Smooth muscle cell (in vitro differentiated cells): Measurements from ENCODE around the gene VEGFC. TPM values are rescaled to one million over a fixed set of nuclear protein-coding genes. Genes with fewer than 3 reads are reported as not detected.

Source experiments
- DNase-seq: peaks from one replicate; lab custom pipeline; 2025; ENCODE audit not compliant: unreplicated experiment; lab: John Stamatoyannopoulos, UW
- H2AFZ ChIP-seq: fragments of 200-600 bp; sonication (generic); 2 replicates; pipeline ENCODE4 v1.6.0; 2016; ENCODE audit warnings: antibody characterized with exemption, low read depth, mild to moderate bottlenecking
- H3F3A ChIP-seq: fragments of 200-600 bp; sonication (generic); 2 replicates; pipeline ENCODE4 v1.6.0; 2017; ENCODE audit warnings: antibody characterized with exemption, low read depth
- H3K27ac ChIP-seq: fragments of 200-600 bp; sonication (generic); 2 replicates; pipeline ENCODE4 v1.5.1; 2016; ENCODE audit warnings: low read depth, mild to moderate bottlenecking
- H3K27me3 ChIP-seq: fragments of 200-600 bp; sonication (generic); 2 replicates; pipeline ENCODE4 v1.6.1; 2016; ENCODE audit warnings: low read depth, mild to moderate bottlenecking
- H3K36me3 ChIP-seq: fragments of 200-600 bp; sonication (generic); 2 replicates; pipeline ENCODE4 v1.5.1; 2016; ENCODE audit warnings: low read depth
- H3K4me1 ChIP-seq: fragments of 200-600 bp; sonication (generic); 2 replicates; pipeline ENCODE4 v1.5.1; 2016; ENCODE audit warnings: low read depth
- H3K4me2 ChIP-seq: fragments of 200-600 bp; sonication (generic); 2 replicates; pipeline ENCODE4 v1.6.0; 2016; ENCODE audit warnings: mild to moderate bottlenecking
- H3K4me3 ChIP-seq: fragments of 200-600 bp; sonication (generic); 2 replicates; pipeline ENCODE4 v1.5.1; 2016; ENCODE audit warnings: mild to moderate bottlenecking
- H3K79me2 ChIP-seq: fragments of 200-600 bp; sonication (generic); 2 replicates; pipeline ENCODE4 v1.6.0; 2016; ENCODE audit warnings: low read depth, mild to moderate bottlenecking
- H3K9ac ChIP-seq: fragments of 200-600 bp; sonication (generic); 2 replicates; pipeline ENCODE4 v1.6.0; 2016; ENCODE audit warnings: low read depth
- H3K9me3 ChIP-seq: fragments of 200-600 bp; sonication (generic); replicated peaks from 2 replicates; pipeline ENCODE4 v1.5.1; 2016; ENCODE audit warnings: low read depth
- H4K20me1 ChIP-seq: fragments of 200-600 bp; sonication (generic); 2 replicates; pipeline ENCODE4 v1.6.0; 2016; ENCODE audit warnings: low read depth
- WGBS: methylation state at CpG from one replicate; pipeline ENCODE4 v1.1.7; 2016; ENCODE audit warnings: low lambda C conversion rate; 5-methylcytosine and 5-hydroxymethylcytosine counted together
- polyA plus RNA-seq: library from polyadenylated mRNA; unstranded; fragments of >200 nt; fragmentation: Nextera tagmentation; extraction: Ambion mirVana; gene quantifications from 2 replicates; pipeline ENCODE4 v1.2.1, GENCODE V29; 2016
- total RNA-seq: library from RNA; depleted of rRNA; stranded (reverse); fragments of >200 nt; gene quantifications from 2 replicates; pipeline ENCODE4 v1.2.3, GENCODE V29; 2014
- TF ChIP-seq, protein P1 (sequence below): fragments of 200-600 bp; sonication (generic); IDR thresholded peaks from 2 replicates; pipeline ENCODE4 v1.5.1; 2017; ENCODE audit warnings: borderline replicate concordance, mild to moderate bottlenecking, antibody characterized with exemption; ENCODE audit not compliant: insufficient read depth, poor library complexity, severe bottlenecking

VEGFC gene
- total and polyA plus RNA-seq, 2 experiments from 2014 or later = 26.6 to 30.0 TPM

DNA sequence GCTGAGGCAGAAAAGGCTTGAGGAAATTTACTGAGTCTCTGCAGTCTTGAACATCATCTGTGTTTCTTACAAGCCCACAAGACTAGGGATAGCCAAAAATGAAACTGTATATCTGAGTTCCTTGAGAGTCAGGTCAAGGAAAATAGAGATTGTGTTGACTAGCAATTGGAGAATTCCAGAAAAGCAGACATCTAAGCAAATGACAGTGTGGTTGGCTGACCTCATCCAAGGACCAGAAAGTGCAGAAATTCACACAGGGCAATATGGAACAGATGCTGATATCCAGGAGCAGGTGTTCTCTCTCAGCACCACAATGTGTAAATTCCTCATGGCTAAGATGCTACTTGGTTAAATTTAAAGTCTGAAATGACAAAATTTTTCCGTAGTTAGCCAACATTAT is 146.4 kb downstream of the VEGFC start:
- Histone ChIP-seq H3K9ac (no peak overlapping the region), H2AFZ (no peak overlapping the region), H3F3A (no peaks in the 10 kb centered on the region), H3K9me3 (no peaks in the 10 kb centered on the region), H4K20me1 (no peaks in the 10 kb centered on the region), H3K4me1 (no peaks in the 10 kb centered on the region), H3K27ac (no peak overlapping the region), H3K4me3 (no peak overlapping the region), H3K79me2 (no peaks in the 10 kb centered on the region), H3K36me3 (no peaks in the 10 kb centered on the region), H3K4me2 (no peak overlapping the region), H3K27me3 (no peaks in the 10 kb centered on the region)
- 84% methylated on average over 1 of the region's 1 CpG for WGBS
- TF ChIP-seq, protein P1, sequence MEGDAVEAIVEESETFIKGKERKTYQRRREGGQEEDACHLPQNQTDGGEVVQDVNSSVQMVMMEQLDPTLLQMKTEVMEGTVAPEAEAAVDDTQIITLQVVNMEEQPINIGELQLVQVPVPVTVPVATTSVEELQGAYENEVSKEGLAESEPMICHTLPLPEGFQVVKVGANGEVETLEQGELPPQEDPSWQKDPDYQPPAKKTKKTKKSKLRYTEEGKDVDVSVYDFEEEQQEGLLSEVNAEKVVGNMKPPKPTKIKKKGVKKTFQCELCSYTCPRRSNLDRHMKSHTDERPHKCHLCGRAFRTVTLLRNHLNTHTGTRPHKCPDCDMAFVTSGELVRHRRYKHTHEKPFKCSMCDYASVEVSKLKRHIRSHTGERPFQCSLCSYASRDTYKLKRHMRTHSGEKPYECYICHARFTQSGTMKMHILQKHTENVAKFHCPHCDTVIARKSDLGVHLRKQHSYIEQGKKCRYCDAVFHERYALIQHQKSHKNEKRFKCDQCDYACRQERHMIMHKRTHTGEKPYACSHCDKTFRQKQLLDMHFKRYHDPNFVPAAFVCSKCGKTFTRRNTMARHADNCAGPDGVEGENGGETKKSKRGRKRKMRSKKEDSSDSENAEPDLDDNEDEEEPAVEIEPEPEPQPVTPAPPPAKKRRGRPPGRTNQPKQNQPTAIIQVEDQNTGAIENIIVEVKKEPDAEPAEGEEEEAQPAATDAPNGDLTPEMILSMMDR = no peak
- no peak for DNase-seq

DNA sequence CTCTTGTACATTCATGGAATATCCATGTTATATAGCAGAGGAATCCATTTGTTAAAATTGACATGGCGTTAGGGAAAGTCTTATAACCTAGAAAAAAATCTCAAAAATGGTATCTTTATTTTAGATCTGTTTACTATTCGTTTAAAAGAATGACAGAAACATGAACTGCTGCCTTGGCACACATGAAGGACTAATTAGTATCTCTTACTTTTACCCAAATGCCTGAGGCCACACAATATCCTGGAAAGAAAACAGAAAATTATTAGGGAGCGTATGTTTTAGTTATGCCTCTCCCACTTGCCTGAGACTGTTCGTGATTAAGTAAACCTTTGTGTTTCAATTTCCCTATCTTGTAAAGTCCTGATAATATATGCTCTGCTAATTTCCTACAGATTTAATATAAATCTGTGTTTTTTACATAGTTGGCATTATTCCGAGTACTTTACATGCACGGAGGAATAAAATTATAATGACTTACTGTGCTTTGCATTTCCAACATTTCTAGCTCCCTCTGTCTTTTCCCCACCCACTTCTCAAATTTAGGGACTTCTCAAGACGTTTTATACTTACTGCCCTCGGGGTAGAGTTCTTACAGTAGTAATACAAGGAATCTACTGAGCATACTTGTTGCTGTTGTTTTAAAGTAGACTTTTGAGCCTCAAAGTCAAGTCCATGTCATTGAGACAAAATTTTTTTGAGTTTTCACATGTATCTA is 147.3 kb downstream of the VEGFC start:
- H3K79me2 ChIP-seq = no peaks in the 10 kb centered on the region
- no peak overlapping the region for H2AFZ ChIP-seq
- no peak for DNase-seq
- no peaks in the 10 kb centered on the region for H3K4me1 ChIP-seq
- no peaks in the 10 kb centered on the region for H3K9me3 ChIP-seq
- no peaks in the 10 kb centered on the region for H3K27me3 ChIP-seq
- H3K4me3 ChIP-seq = no peak overlapping the region
- H3K36me3 ChIP-seq = no peaks in the 10 kb centered on the region
- 77% methylated on average over 8 of the region's 8 CpGs for WGBS
- no peaks in the 10 kb centered on the region for H4K20me1 ChIP-seq
- H3F3A ChIP-seq = no peaks in the 10 kb centered on the region
- no peak overlapping the region for H3K9ac ChIP-seq
- TF ChIP-seq, protein P1 = no peak
- H3K4me2 ChIP-seq = no peak overlapping the region
- no peak overlapping the region for H3K27ac ChIP-seq

DNA sequence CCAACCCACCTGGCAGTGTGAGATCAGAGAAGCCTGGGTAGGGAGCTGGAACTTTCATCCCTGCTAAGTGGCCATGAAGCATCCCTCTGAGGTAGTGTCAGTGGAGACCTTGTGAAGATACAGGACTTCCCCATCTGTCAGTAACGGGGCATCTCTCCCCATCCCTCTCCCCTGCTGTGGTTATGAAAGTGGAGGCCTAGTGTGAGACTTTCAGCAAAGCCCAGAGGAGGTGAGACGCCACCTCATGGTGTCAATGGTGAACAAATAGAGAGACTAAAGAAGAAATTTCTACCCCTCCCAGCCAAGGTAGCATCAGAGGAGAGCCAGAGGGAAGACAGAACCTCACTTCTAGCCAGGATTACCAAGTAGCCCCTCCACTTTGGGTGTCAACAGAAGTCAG is 150.2 kb downstream of the VEGFC start:
- H3K79me2 ChIP-seq = no peaks in the 10 kb centered on the region
- H4K20me1 ChIP-seq = no peaks in the 10 kb centered on the region
- H3K4me2 ChIP-seq = no peak overlapping the region
- no peaks in the 10 kb centered on the region for H3K9me3 ChIP-seq
- no peaks in the 10 kb centered on the region for H3K36me3 ChIP-seq
- H3F3A ChIP-seq = no peaks in the 10 kb centered on the region
- no peak overlapping the region for H3K27ac ChIP-seq
- no peaks in the 10 kb centered on the region for H3K27me3 ChIP-seq
- H2AFZ ChIP-seq = no peak overlapping the region
- no peak overlapping the region for H3K9ac ChIP-seq
- no peak overlapping the region for H3K4me3 ChIP-seq
- DNase-seq = no peak
- TF ChIP-seq, protein P1 = no peak
- H3K4me1 ChIP-seq = no peaks in the 10 kb centered on the region
- WGBS = 65% methylated on average over 2 of the region's 2 CpGs

DNA sequence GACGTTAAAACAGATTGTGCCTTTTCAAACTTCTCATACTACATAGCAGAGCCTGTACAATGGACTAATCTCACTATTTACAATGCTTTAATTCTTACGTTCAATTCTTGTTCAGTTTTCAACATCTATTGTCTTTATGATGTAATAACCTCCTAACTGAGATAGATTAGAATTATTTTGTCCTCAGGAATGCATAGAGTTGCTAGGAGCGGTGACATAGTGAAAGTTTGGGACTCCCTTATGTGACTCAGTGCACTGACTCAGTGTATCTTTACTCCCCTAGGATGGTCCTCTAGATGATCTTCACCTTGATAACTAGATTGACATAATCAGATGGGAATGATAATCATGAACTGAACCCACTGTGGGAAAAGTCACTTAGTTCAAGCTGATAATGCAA is 151.5 kb downstream of the VEGFC start:
- Histone ChIP-seq H3K4me2 (no peak overlapping the region), H3K4me3 (no peak overlapping the region), H4K20me1 (no peaks in the 10 kb centered on the region), H2AFZ (no peak overlapping the region), H3F3A (no peaks in the 10 kb centered on the region), H3K79me2 (no peaks in the 10 kb centered on the region), H3K9ac (no peak overlapping the region), H3K36me3 (no peaks in the 10 kb centered on the region), H3K9me3 (no peaks in the 10 kb centered on the region), H3K4me1 (no peaks in the 10 kb centered on the region), H3K27me3 (no peaks in the 10 kb centered on the region), H3K27ac (no peak overlapping the region)
- TF ChIP-seq, protein P1 = no peak
- 93% methylated on average over 3 of the region's 3 CpGs for WGBS
- DNase-seq = no peak
